Dermis blood vessel endothelial cell (primary cell): Measurements from ENCODE around the gene SLC34A1. TPM values are rescaled to one million over a fixed set of nuclear protein-coding genes. Genes with fewer than 3 reads are reported as not detected.

Experiments used
- DNase-seq: peaks from one replicate; pipeline ENCODE4 v3.0.0; 2010
- total RNA-seq: library from RNA; depleted of rRNA; stranded (reverse); fragments of >200 nt; gene quantifications from 2 replicates; pipeline ENCODE4 v1.2.3, GENCODE V29; 2014

Gene SLC34A1
- total RNA-seq, 1 donor from 2014 or later, result not detected

GRCh38 chr5:177432839-177433657 lies 48.8 kb downstream of the SLC34A1 start:
- no peak for DNase-seq

- no peak for DNase-seq
Observed at GRCh38 chr5:177433658-177434217, 49.5 kb downstream of the SLC34A1 start.

GRCh38 chr5:177434437-177434836 lies 50.2 kb downstream of the SLC34A1 start:
- DNase-seq, result peak; percentile 41

- no peak for DNase-seq
Observed at GRCh38 chr5:177434942-177435738, 50.9 kb downstream of the SLC34A1 start.

- no peak for DNase-seq
Observed at GRCh38 chr5:177435847-177436536, 51.8 kb downstream of the SLC34A1 start.

GRCh38 chr5:177437623-177438022 lies 53.4 kb downstream of the SLC34A1 start:
- DNase-seq, result no peak

- DNase-seq, result no peak
Observed at GRCh38 chr5:177438468-177438867, 54.2 kb downstream of the SLC34A1 start.

- DNase-seq, result no peak
Observed at GRCh38 chr5:177439518-177440053, 55.4 kb downstream of the SLC34A1 start.

- no peak for DNase-seq
Observed at GRCh38 chr5:177440211-177440989, 56.2 kb downstream of the SLC34A1 start.

- DNase-seq, result no peak
Observed at GRCh38 chr5:177440990-177441780, 57.0 kb downstream of the SLC34A1 start.

- no peak for DNase-seq
Observed at GRCh38 chr5:177442066-177442826, 58.0 kb downstream of the SLC34A1 start.

GRCh38 chr5:177443144-177443983 lies 59.1 kb downstream of the SLC34A1 start:
- DNase-seq, result no peak

GRCh38 chr5:177444106-177445051 lies 60.1 kb downstream of the SLC34A1 start:
- no peak for DNase-seq

GRCh38 chr5:177445052-177445916 lies 61.0 kb downstream of the SLC34A1 start:
- no peak for DNase-seq

GRCh38 chr5:177445917-177446199 lies 61.6 kb downstream of the SLC34A1 start:
- DNase-seq, result no peak

- DNase-seq, result peak; percentile 78
Observed at GRCh38 chr5:177446200-177447065, 62.2 kb downstream of the SLC34A1 start, which contains the start of gene PRR7. PRR7 (plus strand) TSS chr5:177446814; CDS start chr5:177455068, 8,254 bp downstream.
